GM18858 (cell line): ENCODE data around the gene PEPD.

ENCODE experiments used
- ATAC-seq: cut with Tn5 transposase; IDR thresholded peaks from one replicate; pipeline ENCODE4 v1.9.1; 2021; ENCODE audit not compliant: unreplicated experiment

Gene PEPD

DNA sequence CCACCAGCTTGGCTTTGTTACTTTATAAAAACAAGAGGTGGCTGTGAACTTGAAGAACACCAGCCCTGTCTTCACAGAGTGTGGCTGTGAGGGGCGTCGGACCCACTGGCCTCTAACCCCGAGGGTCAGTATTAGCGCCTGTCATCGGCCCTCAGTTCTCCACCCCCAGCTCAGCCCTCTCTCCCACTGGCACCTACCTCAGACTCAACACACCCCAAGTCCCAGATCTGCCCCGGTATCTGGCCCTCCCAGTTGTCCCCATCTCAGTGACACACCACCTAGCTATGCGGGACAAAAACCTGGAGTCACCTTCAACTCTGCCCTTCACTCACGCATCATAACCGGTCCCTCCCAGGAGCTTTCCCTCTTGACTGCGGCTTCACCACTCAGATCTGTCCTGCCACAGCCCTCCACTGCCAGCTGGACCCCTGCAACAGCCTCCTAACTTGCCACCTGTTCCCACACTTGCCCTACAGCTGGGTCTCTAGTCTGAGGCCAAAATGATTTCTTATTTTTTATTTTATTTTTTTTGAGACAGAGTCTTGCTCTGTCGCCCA is 45.4 kb downstream of the PEPD start:
- no peak for ATAC-seq

DNA sequence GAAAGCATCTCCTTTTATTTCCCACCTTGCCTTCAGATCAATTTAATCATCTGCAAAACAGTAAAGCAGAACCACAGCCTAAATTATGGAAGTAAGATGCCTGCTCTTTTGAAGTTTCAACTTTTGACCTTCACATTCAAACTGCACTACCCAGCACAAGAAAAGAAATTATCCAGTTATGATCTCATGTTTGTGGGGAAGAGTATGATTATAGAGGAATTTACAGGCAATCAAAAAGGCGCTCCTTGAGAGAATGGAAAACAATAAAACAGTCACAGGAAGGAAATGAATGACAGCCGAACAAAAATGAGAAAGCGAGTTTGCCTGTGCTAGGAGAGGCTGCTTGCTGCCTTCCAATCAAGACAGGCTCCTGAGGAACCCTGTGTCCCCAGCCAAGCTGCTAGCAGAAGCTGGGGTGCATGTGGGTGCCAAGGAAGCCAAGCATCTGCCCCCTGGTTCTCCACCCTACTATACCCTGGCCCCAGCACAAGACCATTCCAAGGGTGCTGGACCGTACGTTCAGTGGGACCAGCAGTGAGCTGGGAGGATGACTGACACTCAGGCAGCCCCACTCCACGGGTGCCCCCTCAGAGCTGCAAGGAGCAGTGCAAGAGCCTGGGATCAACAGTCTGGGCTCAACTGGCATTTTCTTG is 47.8 kb downstream of the PEPD start:
- ATAC-seq: no peak

DNA sequence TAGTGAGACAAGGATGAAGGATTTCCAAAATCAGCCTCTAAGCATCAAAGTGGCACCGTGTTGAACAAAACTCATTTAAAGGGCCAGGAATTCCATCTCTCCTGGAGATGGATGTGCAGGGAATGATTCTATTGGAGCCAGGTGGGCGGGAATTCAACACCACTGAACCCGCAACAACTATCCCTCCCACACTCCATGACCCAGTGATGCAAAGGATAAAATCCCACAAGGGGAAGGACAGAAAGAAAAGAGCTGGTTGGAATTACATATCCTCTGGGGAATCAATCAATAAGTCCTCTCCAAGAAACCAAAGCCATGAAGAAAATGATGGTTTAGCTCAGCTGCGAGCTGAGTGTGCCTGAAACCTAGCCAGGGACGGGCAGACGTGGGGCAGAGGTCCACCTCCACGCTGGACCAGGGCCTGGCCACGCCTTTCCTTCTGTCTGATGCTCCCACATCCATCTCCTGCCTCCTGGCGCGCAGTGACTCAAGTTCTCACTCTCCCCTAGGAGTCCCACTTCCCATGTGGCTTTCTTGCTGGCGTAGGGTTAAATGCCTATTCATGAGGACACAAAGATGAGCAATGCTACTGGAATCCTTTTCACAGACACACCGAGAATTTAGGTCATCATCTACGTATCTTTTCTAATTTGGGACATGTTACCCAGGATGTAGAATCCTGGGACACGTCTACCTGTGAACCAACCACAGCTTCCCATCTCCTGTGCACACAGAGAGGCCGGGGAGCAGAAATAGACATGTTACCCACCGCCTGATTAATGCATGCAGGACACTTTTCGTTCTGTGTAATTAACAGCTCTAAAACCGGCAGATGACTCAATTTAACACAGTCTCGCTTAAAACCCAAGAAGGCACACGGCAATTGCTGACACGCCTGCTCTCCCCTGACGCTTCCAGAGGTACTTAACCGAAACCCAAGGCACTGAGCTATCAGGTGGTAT is 48.6 kb downstream of the PEPD start:
- ATAC-seq: no peak

DNA sequence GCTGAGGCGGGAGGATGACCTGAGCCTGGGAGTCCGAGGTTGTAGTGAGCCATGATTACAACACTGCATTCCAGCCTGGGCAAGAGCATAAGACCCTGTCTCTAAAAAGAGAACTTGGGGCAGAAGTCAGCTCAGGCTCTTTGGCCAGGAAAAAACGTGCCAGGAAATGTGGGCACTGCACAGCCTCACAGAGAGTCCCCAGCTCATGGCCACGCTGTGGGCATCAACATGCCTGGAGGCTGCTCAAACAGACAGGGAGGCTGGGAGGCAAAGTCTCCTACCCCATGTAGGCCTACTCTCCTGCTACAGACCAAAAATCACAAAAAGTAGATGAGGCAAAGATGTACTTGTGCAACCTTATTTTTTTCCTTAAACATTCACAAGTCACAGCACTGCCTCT is 49.4 kb downstream of the PEPD start:
- ATAC-seq: no peak

DNA sequence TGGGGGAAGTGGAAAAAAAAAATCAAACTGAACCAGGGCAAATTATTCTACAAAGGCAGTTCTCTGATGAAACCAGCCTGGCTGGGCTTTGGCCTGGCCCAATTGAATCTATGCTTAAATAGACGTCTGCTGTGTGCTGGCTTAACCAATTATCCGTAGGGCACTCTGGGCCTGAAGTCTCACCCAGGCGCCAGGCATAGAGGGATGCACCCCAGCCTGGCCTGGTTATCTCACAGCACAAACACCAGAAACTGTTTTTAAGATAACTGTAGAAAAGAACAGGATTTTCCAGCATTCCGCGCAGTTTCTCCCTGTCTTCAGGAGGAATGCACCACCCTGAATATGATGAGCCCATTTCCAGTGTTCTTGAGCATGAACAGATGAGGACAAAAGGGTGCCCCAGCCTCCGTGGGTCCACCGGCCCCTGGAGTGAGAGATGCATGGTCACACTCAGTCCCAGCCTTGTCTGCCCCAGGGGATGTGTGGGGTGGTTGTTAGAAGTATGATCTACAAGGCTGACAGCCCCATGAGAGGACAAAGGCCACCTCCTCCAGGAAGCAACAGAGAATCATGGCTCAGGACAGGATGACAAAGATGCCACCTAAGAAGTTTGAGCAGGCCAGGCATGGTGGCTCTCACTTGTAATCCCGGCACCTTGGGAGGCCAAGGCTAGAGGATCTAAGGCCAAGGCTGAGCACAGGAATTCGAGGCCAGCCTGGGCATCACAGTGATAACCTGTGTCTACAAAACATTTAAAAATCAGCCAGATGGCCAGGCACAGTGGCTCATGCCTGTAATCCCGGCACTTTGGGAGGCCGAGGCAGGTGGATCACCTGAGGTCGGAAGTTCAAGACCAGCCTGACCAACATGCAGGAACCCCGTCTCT is 50.2 kb downstream of the PEPD start:
- no peak for ATAC-seq

DNA sequence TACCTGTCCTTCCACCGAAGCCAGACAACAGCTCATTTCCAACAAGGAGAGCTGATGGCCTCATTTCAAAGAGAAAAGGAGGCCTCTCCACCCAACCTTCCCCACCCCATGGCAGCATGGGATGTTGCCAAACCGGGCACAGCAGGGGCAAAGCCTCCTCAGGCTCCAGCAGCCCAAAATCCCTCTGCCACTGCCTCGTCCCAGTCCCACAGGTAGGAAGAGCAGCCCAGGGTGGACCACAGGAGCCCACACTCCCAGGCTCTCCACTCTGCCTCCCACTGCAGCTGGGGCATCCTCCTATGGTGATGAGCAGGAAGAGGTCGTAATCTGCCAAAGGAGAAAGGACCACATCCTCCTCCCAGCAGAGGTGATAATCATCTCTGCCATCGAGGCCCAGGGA is 50.9 kb downstream of the PEPD start:
- ATAC-seq: no peak

DNA sequence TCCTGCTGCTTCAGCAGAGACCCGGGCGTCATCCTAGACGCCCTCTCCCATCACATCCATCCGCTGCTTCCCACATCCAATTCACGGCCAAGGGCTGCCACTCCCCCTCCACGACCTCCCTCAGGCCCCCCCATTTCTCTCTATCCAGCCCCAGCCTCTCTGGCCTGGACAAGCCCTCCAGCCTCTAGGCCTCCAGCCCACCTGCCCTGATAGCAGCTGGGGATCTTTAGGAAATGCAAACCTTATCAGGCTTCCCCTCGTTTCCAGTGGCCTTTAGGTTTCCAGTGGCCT is 51.6 kb downstream of the PEPD start:
- ATAC-seq: no peak

DNA sequence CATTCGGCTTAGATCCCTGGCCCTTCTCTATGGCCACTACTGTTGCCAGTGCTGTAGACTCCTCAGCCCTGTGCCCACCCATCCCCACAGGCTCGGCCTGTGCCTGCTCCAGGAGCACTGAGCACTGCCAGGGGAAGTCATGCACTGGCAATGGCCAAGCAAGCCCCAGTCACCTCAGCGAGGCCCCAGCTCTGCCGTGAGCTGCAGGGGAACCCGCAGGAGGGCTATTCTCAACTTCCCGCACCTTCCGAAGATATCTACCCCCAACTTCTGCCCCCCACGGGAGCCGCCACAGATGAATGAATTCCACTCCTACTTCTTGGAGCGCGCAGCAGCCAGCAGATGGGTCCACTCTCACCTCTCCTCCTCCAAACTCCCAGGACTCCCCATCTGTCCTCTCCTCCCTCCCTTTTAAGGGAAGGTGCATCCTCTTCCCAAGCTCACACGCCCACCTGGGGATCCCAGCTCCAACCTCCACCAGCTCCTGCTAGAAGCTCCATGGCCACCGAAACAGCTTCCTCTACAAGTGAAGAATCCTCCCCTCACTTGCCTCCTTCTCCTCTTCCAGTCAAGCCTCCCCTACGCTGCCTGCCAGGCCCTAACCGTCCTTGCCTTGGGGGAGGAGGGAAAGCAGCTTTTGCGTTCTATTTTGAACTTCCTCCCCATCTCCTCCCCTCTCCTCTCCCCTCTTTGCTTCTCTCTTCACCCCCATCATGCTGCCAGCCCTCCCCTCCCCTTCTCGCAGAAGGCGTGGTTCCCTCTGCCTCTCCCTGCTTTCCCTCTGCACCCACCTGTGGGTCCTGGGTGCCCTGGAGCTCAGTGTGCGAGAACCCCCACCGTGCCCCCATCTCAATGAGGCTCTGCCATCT is 52.2 kb downstream of the PEPD start:
- no peak for ATAC-seq

DNA sequence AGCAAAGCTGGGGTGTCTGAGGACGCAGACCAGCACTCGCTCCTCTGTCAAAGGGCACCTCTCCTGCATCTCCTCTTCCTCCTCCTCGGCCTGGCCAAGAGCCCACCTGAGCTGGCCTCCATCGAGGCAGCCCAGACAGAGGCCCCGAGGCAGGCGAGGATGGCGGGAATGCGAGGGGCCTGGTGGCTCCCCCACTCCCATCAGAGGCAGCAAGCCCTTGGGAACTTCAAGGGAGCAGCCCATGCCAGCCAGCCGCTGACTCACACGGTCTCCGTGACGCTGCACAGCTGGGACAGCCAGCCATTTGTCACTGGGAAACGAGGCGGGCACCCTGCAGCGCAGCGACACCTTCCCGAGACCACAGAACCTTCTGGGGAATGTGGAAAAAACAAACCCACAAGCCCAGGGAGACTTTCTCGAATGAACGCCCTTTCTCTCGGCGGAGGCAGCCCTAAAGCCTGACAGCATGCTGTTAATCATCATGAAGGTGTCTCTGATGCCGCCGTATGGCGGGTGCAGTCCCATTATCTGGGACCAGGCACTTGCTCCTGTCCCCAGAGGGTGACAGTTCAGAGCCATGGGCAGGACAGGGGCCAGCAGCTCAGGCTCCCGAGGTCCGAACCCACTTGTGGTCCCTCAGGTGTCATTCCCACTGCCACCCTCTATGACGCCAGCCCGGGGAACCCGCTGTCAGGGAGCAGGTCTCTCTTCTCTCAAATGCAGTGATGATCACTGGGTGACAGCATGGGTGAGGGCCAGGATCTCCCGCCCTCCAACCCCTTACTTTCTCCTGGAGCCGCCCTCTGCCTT is 53.0 kb downstream of the PEPD start:
- ATAC-seq: no peak

DNA sequence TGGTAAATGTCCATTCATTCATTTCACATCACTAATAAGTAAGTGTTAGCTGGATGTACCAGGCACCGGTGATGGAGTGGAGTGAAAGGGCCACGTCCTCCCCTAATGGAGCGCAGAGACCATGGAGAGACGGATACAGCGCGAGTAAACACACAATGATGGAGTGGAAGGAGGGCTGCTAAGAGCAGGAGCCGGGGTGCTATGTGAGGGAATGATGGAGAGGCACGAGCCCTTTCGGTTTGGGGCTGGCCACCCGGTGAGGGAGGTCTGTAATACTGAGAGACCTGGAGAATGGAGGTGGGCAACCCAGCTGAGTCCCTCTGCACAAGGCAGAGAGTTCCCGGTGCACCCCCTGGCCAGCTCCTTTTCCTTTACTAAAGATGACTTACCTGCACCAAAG is 53.7 kb downstream of the PEPD start:
- no peak for ATAC-seq

DNA sequence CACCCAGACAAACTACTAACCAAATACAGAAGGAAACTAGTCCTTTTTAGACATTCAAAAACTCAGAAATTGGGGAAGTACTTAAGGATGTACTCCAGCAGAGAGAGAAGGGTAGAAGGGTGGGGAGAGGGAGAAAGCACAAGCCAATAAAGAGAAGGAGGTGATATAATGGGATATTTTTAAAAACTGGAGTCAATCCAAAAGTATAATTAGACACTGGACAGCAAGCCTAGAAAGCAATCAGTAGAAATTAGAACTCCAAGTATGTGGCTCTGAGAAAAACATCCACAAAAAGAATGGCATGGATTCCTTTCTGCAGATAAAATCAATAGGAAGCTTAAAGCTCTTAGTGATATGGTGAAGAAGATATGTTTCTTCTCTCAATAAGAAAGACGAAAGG is 55.8 kb downstream of the PEPD start:
- no peak for ATAC-seq

DNA sequence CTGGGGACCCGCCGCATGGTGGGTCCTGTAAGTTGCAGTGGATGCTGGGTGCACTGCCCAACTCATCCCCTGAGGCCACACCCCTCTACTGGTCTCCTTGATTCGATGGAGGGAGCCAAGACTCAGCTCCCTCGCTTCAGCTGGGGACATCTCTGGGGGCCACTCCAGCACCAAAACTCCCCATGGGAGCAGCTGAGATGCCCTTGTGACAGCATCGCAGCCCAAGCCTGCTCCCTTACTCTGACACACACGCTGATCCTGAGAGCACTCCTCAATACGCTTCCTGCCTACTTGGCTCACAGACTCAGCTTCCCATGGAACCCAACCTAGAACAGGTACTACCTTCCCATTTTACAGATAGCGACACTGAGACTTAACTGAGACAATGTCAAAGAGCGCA is 56.2 kb downstream of the PEPD start:
- no peak for ATAC-seq

DNA sequence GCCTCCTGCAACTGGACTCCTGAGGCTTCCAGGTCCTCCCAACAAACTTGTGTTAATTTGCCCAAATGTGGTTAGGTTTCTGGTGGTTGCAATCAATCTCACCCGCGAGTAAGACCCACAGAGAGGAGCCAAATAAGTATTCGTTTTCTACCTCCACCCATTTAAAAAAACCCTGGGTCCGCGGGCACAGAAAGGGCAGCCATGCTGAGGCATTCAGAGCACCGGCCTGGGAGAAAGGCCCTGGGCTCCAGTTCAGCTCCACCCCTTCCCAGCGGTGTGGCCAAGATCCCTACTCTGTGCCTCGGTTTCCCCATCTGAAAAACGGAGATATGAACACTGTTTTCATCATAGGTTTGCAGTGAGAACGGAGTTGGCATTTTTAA is 56.9 kb downstream of the PEPD start:
- no peak for ATAC-seq

DNA sequence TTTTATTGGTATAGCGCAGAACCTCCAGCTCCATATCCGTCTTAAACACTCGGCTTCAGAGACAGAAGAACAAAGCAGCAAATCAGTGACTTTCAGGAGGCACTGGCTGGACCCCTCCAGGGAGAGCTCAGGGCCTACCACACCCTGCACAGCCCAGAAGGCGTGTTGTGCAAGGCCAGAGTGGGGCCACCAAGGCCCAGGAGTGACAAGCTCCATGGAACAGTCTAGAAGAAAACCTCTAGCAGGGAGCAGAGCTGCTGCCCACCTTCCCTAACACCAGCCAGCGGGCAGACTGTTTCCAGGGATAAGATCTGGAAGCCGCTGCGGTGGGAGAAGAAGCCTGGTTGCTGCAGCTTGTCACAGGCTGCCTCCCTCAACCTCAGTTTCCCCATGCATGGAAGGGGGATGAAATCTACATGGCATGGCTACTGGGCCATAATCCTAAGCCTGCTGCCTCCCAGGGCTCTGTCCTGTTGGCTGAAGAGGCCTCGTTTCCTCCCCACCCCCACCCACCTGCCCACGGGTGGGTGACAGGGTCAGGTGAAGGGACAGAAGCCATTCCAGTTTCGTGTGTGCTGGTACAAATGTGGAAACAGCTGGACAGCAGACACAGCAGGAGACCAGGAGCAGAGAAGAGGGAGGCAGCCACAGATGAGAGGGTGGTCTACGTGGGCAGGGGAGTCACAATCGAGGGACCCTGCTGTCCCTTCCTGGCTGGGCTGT is 57.4 kb downstream of the PEPD start:
- no peak for ATAC-seq

DNA sequence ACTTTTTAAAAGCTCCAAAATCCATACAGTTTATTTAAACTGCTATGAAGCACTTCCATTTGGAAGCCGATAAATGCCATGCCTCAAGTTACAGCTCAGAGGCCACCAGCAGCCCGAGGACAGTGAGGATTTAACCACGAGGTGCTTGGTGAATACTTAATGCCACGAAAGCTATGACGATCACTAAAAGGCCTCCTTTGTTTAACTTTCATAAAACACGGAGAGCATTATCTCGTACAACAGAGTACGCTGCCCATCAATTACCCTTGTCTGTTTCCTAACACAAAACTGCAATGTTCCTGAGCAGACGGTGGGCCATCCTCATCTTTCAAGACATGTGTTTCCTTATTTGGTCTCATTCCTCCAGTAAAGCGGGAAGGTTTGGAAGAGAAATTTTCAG is 58.4 kb downstream of the PEPD start:
- no peak for ATAC-seq

DNA sequence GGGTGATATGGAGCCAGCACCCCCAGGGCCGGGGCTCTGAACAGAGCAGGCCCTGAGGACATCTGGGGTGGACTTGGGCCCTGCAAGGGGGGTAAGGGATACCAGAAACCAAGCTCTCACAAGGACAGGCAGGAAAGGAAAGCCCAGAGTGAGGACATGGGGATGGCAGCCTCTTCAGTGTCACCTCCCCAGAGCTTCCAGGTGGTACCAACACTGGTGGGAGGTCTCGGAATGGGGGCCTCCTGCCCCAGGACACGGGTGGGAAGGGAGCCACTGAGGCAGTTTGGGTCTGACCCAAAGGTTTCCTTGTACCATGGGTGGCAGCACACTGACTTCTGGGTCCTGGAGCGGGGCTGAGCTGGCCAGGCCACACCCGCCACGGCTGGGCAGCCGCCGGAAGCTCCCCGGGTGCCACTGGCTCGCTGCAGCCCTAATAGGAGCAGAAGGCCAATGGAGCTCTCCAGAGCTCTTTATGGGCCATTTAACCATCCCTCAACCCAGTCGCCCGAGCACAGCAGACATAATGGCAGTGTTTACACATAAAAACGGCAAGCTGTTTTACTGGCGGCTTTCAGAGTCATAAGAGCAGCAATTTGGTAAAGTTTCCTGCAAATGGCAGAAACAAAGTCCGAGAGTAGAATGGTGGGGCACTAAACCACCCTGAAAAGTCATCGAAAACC is 59.3 kb downstream of the PEPD start:
- ATAC-seq: no peak

DNA sequence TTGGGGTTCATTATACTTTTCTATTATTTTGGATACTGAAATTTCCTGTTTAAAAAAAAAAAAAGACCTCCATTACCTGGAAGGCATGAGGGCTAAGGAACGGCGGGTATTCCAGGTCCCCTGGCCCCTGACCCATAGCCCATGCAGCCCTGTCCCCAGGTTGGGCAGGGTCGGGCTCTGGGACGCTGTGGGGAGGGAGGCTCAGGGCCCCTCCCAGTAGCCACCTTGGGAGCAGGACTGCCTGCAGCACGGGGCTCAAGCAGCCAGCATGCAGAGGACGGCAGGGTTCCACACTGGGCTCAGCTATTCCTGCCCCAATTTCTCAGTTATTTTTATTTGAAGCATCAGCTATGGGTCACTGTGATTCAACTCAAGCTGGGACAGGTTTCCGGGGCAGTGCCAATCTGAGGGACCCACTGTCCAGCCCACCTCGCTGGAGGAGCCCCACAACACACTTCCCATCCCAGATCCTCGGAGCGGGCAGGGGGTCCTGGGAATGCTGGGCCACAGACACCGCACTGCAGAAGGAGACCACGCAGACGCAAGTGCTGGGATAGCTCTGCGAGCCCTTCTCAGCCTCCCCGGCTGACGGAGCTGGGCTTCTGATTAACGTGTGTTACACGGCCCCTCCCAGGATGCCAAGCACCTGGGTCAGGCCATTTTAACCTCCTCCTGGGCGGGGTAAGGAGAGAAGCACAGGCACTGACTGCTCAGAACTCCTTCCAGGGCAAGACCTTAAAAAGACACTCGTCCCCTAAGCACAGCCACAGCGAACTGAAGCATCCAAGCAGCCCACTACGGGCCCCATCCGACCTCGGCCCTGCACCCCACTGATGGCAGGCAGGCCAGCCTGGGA is 60.1 kb downstream of the PEPD start:
- no peak for ATAC-seq
